ENCODE data around the gene SEZ6L. TPM values are rescaled to one million over a fixed set of nuclear protein-coding genes. Genes with fewer than 3 reads are reported as not detected.

SEZ6L gene
- total RNA-seq: under 1 TPM in 2 of 4 donors, not detected in 2; 0.27 to 0.57 TPM

GRCh38 chr22:26169315-26170111 lies at the start of gene SEZ6L:
TSS of gene SEZ6L (plus strand) at chr22:26169462. CDS start at chr22:26169670, 208 bp downstream.
- H3K4me3 ChIP-seq: peak within 1 kb of the TSS in 3 of 4 donors; percentile 30 to 50 (median 37)
- peaks cover 0 to 18% of the 10 kb centered on the region in 2 donors for H3K27me3 ChIP-seq
- no peak for DNase-seq
- no peaks in the 10 kb centered on the region for H3K9me3 ChIP-seq
- H3K4me1 ChIP-seq: peaks cover 0 to 20% (median 3%) of the 10 kb centered on the region in 4 donors
- TF ChIP-seq, protein P1, sequence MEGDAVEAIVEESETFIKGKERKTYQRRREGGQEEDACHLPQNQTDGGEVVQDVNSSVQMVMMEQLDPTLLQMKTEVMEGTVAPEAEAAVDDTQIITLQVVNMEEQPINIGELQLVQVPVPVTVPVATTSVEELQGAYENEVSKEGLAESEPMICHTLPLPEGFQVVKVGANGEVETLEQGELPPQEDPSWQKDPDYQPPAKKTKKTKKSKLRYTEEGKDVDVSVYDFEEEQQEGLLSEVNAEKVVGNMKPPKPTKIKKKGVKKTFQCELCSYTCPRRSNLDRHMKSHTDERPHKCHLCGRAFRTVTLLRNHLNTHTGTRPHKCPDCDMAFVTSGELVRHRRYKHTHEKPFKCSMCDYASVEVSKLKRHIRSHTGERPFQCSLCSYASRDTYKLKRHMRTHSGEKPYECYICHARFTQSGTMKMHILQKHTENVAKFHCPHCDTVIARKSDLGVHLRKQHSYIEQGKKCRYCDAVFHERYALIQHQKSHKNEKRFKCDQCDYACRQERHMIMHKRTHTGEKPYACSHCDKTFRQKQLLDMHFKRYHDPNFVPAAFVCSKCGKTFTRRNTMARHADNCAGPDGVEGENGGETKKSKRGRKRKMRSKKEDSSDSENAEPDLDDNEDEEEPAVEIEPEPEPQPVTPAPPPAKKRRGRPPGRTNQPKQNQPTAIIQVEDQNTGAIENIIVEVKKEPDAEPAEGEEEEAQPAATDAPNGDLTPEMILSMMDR (IDR thresholded peaks at IDR 0.05): no peak
- no peak for TF ChIP-seq POLR2A (IDR thresholded peaks at IDR 0.05)
- no peak within 1 kb of the TSS for H3K27ac ChIP-seq
- no peaks in the 10 kb centered on the region for H3K36me3 ChIP-seq

DNA sequence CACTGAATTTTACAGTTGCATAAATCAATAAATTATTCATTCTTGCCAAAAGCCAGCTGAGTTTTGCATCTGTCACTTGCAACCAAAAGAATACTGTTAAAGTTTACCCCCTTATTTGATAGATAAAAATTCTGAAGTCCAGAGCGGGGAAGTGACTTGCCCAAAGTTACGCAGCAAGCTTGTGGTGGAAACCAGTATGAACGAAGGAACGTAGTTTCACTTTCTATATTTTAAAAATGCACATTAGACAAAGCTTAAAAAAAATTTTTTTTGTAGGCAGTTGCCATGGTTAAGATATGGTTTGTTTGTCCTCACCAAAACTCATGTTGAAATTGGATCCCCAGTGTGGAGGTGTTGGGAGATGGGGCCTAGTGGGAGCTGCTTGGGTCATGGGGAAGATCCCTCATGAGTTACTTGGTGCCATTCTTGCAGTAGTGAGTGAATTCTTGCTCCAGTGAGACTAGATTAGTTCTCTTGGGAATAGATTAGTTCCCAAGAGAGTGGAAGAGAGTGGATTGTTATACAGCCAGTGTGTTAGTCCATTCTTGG lies 46.3 kb upstream of the SEZ6L start:
- TF ChIP-seq, protein P1 (IDR thresholded peaks at IDR 0.05): no peak
- TF ChIP-seq POLR2A (IDR thresholded peaks at IDR 0.05): no peak
- no peak overlapping the region for H3K4me3 ChIP-seq
- H3K27me3 ChIP-seq: no peaks in the 10 kb centered on the region
- H3K36me3 ChIP-seq: no peaks in the 10 kb centered on the region
- DNase-seq: no peak
- no peaks in the 10 kb centered on the region for H3K9me3 ChIP-seq
- no peaks in the 10 kb centered on the region for H3K4me1 ChIP-seq
- H3K27ac ChIP-seq: no peak overlapping the region

- Histone ChIP-seq H3K36me3 (no peaks in the 10 kb centered on the region), H3K27me3 (no peaks in the 10 kb centered on the region), H3K4me3 (no peak overlapping the region), H3K27ac (no peak overlapping the region), H3K4me1 (no peaks in the 10 kb centered on the region), H3K9me3 (no peaks in the 10 kb centered on the region)
- no peak for TF ChIP-seq POLR2A (IDR thresholded peaks at IDR 0.05)
- TF ChIP-seq, protein P1 (IDR thresholded peaks at IDR 0.05): no peak
- DNase-seq: no peak
These were observed 44.1 kb upstream of the SEZ6L start for GRCh38 chr22:26124991-26125725.

DNA sequence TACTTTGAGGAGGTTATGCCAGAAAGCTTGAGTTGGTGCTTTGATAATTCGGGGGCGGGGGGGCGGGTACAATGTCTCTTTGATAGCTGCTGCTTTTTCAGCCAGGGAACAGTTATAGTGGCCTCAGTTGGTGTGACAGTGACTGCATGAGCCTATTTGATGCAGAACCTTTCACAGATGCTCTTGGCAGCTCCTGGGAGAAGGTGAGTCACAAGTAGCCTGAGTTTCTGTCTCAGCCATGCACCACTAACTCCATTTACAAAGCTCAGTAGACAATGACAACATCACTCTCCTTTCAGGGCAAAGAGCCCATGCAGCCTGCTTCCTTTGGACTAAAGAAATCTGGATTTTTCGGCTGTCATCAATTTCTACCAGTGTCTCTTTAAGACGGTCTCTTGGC lies 42.1 kb upstream of the SEZ6L start:
- TF ChIP-seq POLR2A (IDR thresholded peaks at IDR 0.05): no peak
- TF ChIP-seq, protein P1 (IDR thresholded peaks at IDR 0.05): no peak

GRCh38 chr22:26127556-26127955 lies 41.7 kb upstream of the SEZ6L start:
- Histone ChIP-seq H3K27me3 (no peaks in the 10 kb centered on the region), H3K9me3 (no peaks in the 10 kb centered on the region), H3K36me3 (no peaks in the 10 kb centered on the region), H3K4me1 (no peaks in the 10 kb centered on the region), H3K27ac (no peak overlapping the region), H3K4me3 (no peak overlapping the region)
- no peak for DNase-seq
- TF ChIP-seq, protein P1 (IDR thresholded peaks at IDR 0.05): no peak
- no peak for TF ChIP-seq POLR2A (IDR thresholded peaks at IDR 0.05)

More for the DNA sequence above, 42.1 kb upstream of the SEZ6L start:
- Histone ChIP-seq H3K27ac (no peak overlapping the region), H3K36me3 (no peaks in the 10 kb centered on the region), H3K4me3 (no peak overlapping the region), H3K27me3 (no peaks in the 10 kb centered on the region), H3K4me1 (no peaks in the 10 kb centered on the region), H3K9me3 (no peaks in the 10 kb centered on the region)
- DNase-seq: no peak
